GM12878 (cell line): Measurements from ENCODE around the gene TOB1. TPM values are rescaled to one million over a fixed set of nuclear protein-coding genes. Genes with fewer than 3 reads are reported as not detected.

Experiments
- ATAC-seq: fragments of 200-7000 bp; cut with Tn5 transposase; 3 replicates; pipeline ENCODE4 v1.9.1; 2020; ENCODE audit warnings: mild to moderate bottlenecking, moderate library complexity
- BruUV-seq: library from RNA; stranded (reverse); fragments of 400-500 nt; replicated peaks from 2 replicates; lab custom pipeline; 2021; lab: Mats Ljungman, UMichigan
- CTCF ChIA-PET: fragments of 300-600 bp; sonication (Branson Sonifier 250); formaldehyde crosslinking; extraction: SDS; loops from one replicate; lab custom pipeline; 2021; ENCODE audit warnings: inconsistent platforms; lab: Yijun Ruan, JAX
- POLR2A ChIA-PET: fragments of 350-600 bp; formaldehyde crosslinking; extraction: SDS; loops from one replicate; lab custom pipeline; 2021; ENCODE audit warnings: inconsistent platforms; lab: Charles Lee
- RAD21 ChIA-PET: fragments of 300-600 bp; sonication (Branson Sonifier 250); formaldehyde crosslinking; loops from one replicate; lab custom pipeline; 2023; ENCODE audit warnings: antibody characterized with exemption; ENCODE audit not compliant: unreplicated experiment; lab: Charles Lee
- SMC1A ChIA-PET: fragments of 300-600 bp; sonication (Branson Sonifier 250); formaldehyde crosslinking; loops from one replicate; lab custom pipeline; 2023; ENCODE audit not compliant: unreplicated experiment, uncharacterized antibody; lab: Charles Lee
- DNase-seq: peaks from one replicate; pipeline ENCODE4 v3.0.0-alpha.2; 2011; ENCODE audit warnings: low read depth, low spot score
- FAIRE-seq: peaks from 3 replicates; lab custom pipeline; 2011; peaks lifted over from hg19 to GRCh38; lab: Jason Lieb, UNC
- H2AFZ ChIP-seq: 2 replicates; pipeline ENCODE4 v1.6.0; 2011; ENCODE audit warnings: low read depth, low read length, control low read depth; ENCODE audit not compliant: control insufficient read depth
- H3K27ac ChIP-seq: 2 replicates; pipeline ENCODE4 v1.5.1; 2011; ENCODE audit warnings: control low read depth; ENCODE audit not compliant: control insufficient read depth, insufficient read depth
- H3K27me3 ChIP-seq, 2 experiments: replicated peaks in 1 of 2; 2 replicates each; pipeline versions ENCODE4 v1.6.0 to v1.6.1; 2011; ENCODE audit warnings: low read length in 1 of 2; ENCODE audit not compliant: control insufficient read depth in 2 of 2, insufficient read depth in 2 of 2
- H3K36me3 ChIP-seq, 2 experiments: 2 replicates each; pipeline ENCODE4 v1.5.1; 2011; ENCODE audit warnings: low read length in 1 of 2; ENCODE audit not compliant: control insufficient read depth in 2 of 2, insufficient read depth in 2 of 2
- H3K4me1 ChIP-seq: 2 replicates; pipeline ENCODE4 v1.6.1; 2011; ENCODE audit warnings: mild to moderate bottlenecking, low read length, moderate library complexity, mixed read lengths; ENCODE audit not compliant: control insufficient read depth, insufficient read depth
- H3K4me2 ChIP-seq: 2 replicates; pipeline ENCODE4 v1.6.0; 2011; ENCODE audit warnings: control low read depth; ENCODE audit not compliant: control insufficient read depth, insufficient read depth
- H3K4me3 ChIP-seq: fragments of 200-600 bp; sonication (generic); 2 replicates; pipeline ENCODE4 v1.5.1; 2016
- H3K79me2 ChIP-seq: 2 replicates; pipeline ENCODE4 v1.6.0; 2011; ENCODE audit warnings: low read length; ENCODE audit not compliant: control insufficient read depth, insufficient read depth
- H3K9ac ChIP-seq: 2 replicates; pipeline ENCODE4 v1.8.0; 2011; ENCODE audit warnings: low read length, control low read depth, mixed read lengths; ENCODE audit not compliant: control insufficient read depth, insufficient read depth
- H3K9me3 ChIP-seq: replicated peaks from 3 replicates; pipeline ENCODE4 v1.5.1; 2011; ENCODE audit warnings: mild to moderate bottlenecking, low read length; ENCODE audit not compliant: control insufficient read depth, insufficient read depth
- H4K20me1 ChIP-seq: 2 replicates; pipeline ENCODE4 v1.6.0; 2011; ENCODE audit not compliant: control insufficient read depth, insufficient read depth
- BHLHE40 ChIP-seq, 2 experiments: fragments of 450-650 bp in 1 of 2; IDR thresholded peaks; 2 replicates each; pipeline ENCODE4 v1.6.1; 2011 to 2017; ENCODE audit warnings: low read depth in 2 of 2, borderline replicate concordance in 1 of 2, improper control_type of control experiment in 1 of 2, low read length in 1 of 2, mild to moderate bottlenecking in 1 of 2
- RAD21 ChIP-seq: IDR thresholded peaks from 2 replicates; pipeline ENCODE4 v1.6.1; 2011; ENCODE audit warnings: mild to moderate bottlenecking, low read depth, low read length, moderate library complexity; ENCODE audit not compliant: insufficient read depth
- SMC3 ChIP-seq: IDR thresholded peaks from 2 replicates; pipeline ENCODE4 v1.6.1; 2011; ENCODE audit warnings: low read length, improper control_type of control experiment, borderline replicate concordance
- YY1 ChIP-seq: IDR thresholded peaks from 2 replicates; pipeline ENCODE4 v1.6.1; 2011; ENCODE audit warnings: low read depth, mild to moderate bottlenecking, low read length
- ZNF384 ChIP-seq: IDR thresholded peaks from 2 replicates; pipeline ENCODE4 v1.6.1; 2012; ENCODE audit warnings: low read depth, mild to moderate bottlenecking, low read length, improper control_type of control experiment, borderline replicate concordance
- WGBS: methylation state at CpG from one replicate; pipeline ENCODE4 v1.1.6; 2016; ENCODE audit warnings: low lambda C conversion rate; ENCODE audit not compliant: insufficient replicate concordance, insufficient coverage; ENCODE audit errors: missing lambda C conversion rate; 5-methylcytosine and 5-hydroxymethylcytosine counted together
- in situ Hi-C: fragments of 300-500 bp; cut with MboI; formaldehyde crosslinking; loops from 9 replicates; pipeline ENCODE4 v1.14.3; 2018; ENCODE audit warnings: mixed read lengths
- intact Hi-C: fragments of 100-400 bp; cut with micrococcal nuclease; formaldehyde crosslinking; loops from one replicate; pipeline ENCODE4 v1.14.2; 2022; ENCODE audit not compliant: unreplicated experiment
- polyA plus RNA-seq, 11 experiments: library from polyadenylated mRNA; depleted of rRNA in 4 of 11; unstranded in 6 of 11; stranded (reverse) in 5 of 11; fragments of >200 nt; fragmentation: Nextera tagmentation in 4 of 11; fragmentation: Illumina TruSeq in 1 of 11; extraction: Ambion mirVana in 4 of 11; extraction: Trizol in 1 of 11; gene quantifications; 1 replicate in 1 of 11; 2 replicates in 10 of 11; pipeline versions ENCODE4 v1.2.1 to v1.2.3, GENCODE V29; 2011 to 2016; ENCODE audit warnings: inconsistent platforms in 2 of 11, missing spikeins in 2 of 11, low read depth in 1 of 11
- total RNA-seq, 4 experiments: library from RNA; depleted of rRNA in 3 of 4; stranded (reverse); fragments of >200 nt in 3 of 4; fragmentation: Illumina TruSeq in 1 of 4; extraction: Trizol in 1 of 4; gene quantifications; 2 replicates each; pipeline versions ENCODE4 v1.2.1 to v1.2.3, GENCODE V29; 2013 to 2021
- TF ChIP-seq, protein P1 (sequence below), 3 experiments: IDR thresholded peaks in 2 of 3; conservative IDR thresholded peaks in 1 of 3; 2 replicates each; pipeline ENCODE4 v1.5.1; 2011; ENCODE audit warnings: low read depth in 3 of 3, low read length in 3 of 3, mild to moderate bottlenecking in 3 of 3, control low read depth in 2 of 3, moderate library complexity in 2 of 3, inconsistent platforms in 1 of 3, mixed read lengths in 1 of 3; ENCODE audit not compliant: control insufficient read depth in 2 of 3, insufficient read depth in 1 of 3; ENCODE audit errors: extremely low read depth in 1 of 3
- TF ChIP-seq, protein P2 (sequence below): IDR thresholded peaks from 2 replicates; pipeline ENCODE4 v1.6.1; 2012; ENCODE audit warnings: low read depth, low read length, improper control_type of control experiment

Gene TOB1
- total and polyA plus RNA-seq, 10 of the 15 experiments (the other 5 are each of a cell fraction or from before 2014, with no cell fraction given), result 5.0 to 32.4 (median 13.7) TPM

DNA sequence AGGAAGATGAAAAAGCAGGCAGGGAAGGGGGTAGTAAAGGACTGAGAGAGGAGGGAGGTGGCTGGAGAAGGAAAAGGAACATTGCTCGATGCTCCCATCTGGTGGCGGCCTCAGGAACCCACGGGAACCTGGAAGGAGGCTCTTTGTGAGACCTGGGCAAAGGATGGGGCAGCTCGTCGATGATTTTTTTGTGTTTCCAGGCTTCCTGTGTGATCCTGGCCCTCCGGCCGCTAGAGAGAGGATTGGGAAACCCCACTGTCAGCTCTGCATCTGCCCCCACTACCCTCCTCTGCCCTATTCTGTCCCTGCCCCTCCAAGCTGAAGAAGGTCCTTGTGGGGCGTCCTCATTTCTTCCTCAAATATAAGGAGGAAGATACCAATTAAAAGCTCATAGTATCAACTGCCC lies 24.2 kb downstream of the TOB1 start:
- H3K27ac ChIP-seq, result no peak overlapping the region
- no peaks in the 10 kb centered on the region for H3K36me3 ChIP-seq
- ChIA-PET SMC1A (interaction anchor here (0.9 to 2.2 kb wide), 5 partner anchors 11 to 108 kb away, joined by 3 to 17 read pairs (median 9); no protein-coding TSS in a partner anchor), CTCF (interaction anchor here (0.8 to 8.1 kb wide), 20 partner anchors 9 to 423 kb away, joined by 3 to 84 read pairs (median 4); no protein-coding TSS in a partner anchor), RAD21 (interaction anchor here (0.6 to 2.6 kb wide), 9 partner anchors 10 to 358 kb away, joined by 3 to 18 read pairs (median 3); partner anchors contain the start of gene TOB1), POLR2A (interaction anchor here (1.0 kb wide), 2 partner anchors 14 to 41 kb away, joined by 3 read pairs; no protein-coding TSS in a partner anchor)
- no peak overlapping the region for H2AFZ ChIP-seq
- no peaks in the 10 kb centered on the region; a peak in 2 of 4 replicates for H3K27me3 ChIP-seq
- TF ChIP-seq BHLHE40 (IDR thresholded peaks at IDR 0.05; ENCODE audit: borderline replicate concordance in 1 of 2, low read depth in 2 of 2, low read length in 1 of 2) (0 out of 4 replicates have a peak, but pooled peaks of 1 of the 2 experiments have one; percentile 6), SMC3 (peak; percentile 96), ZNF384 (no peak), RAD21 (peak; percentile 85), YY1 (peak; percentile 54; the same call in 1 of the 2 replicates)
- TF ChIP-seq, protein P1, sequence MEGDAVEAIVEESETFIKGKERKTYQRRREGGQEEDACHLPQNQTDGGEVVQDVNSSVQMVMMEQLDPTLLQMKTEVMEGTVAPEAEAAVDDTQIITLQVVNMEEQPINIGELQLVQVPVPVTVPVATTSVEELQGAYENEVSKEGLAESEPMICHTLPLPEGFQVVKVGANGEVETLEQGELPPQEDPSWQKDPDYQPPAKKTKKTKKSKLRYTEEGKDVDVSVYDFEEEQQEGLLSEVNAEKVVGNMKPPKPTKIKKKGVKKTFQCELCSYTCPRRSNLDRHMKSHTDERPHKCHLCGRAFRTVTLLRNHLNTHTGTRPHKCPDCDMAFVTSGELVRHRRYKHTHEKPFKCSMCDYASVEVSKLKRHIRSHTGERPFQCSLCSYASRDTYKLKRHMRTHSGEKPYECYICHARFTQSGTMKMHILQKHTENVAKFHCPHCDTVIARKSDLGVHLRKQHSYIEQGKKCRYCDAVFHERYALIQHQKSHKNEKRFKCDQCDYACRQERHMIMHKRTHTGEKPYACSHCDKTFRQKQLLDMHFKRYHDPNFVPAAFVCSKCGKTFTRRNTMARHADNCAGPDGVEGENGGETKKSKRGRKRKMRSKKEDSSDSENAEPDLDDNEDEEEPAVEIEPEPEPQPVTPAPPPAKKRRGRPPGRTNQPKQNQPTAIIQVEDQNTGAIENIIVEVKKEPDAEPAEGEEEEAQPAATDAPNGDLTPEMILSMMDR (IDR thresholded peaks at IDR 0.05 in 2 of 3, conservative IDR thresholded peaks at IDR 0.05 in 1 of 3; ENCODE audit: control insufficient read depth in 2 of 3, extremely low read depth in 1 of 3, insufficient read depth in 1 of 3, low read depth in 3 of 3, low read length in 3 of 3), result peak; percentile 74 to 88 (median 83); a peak in 5 of 6 replicates
- TF ChIP-seq, protein P2, sequence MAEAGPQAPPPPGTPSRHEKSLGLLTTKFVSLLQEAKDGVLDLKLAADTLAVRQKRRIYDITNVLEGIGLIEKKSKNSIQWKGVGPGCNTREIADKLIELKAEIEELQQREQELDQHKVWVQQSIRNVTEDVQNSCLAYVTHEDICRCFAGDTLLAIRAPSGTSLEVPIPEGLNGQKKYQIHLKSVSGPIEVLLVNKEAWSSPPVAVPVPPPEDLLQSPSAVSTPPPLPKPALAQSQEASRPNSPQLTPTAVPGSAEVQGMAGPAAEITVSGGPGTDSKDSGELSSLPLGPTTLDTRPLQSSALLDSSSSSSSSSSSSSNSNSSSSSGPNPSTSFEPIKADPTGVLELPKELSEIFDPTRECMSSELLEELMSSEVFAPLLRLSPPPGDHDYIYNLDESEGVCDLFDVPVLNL, result no peak
- in situ Hi-C loops, result loop anchor here (5.0 kb wide), 1 partner anchor 60 kb away; no protein-coding TSS in a partner anchor
- H3K4me3 ChIP-seq, result no peak overlapping the region
- FAIRE-seq (no peak), ATAC-seq (peak; percentile 90), DNase-seq (no peak)
- no TSS peak for BruUV-seq
- H3K9me3 ChIP-seq, result no peaks in the 10 kb centered on the region
- H3K79me2 ChIP-seq, result no peaks in the 10 kb centered on the region
- no peak overlapping the region for H3K4me2 ChIP-seq
- H3K9ac ChIP-seq, result no peak overlapping the region
- WGBS, result 14% methylated on average over 8 of the region's 8 CpGs
- H4K20me1 ChIP-seq, result no peaks in the 10 kb centered on the region
- intact Hi-C loops, result loop anchor here (1.0 to 2.0 kb wide), 2 partner anchors 59 to 295 kb away; partner anchors contain the start of gene SPATA20
- no peaks in the 10 kb centered on the region for H3K4me1 ChIP-seq
